ENCODE measurements around the gene PPP2R2C.

GRCh38 chr4:6493658-6494304, 21.4 kb upstream of the PPP2R2C start:
- no peak for TF ChIP-seq SIX5 (IDR thresholded peaks at IDR 0.05; ENCODE audit: low read depth, low read length, severe bottlenecking)
- TF ChIP-seq MEF2A (IDR thresholded peaks at IDR 0.05; ENCODE audit: insufficient read depth, low read depth, low read length), result no peak
- TF ChIP-seq ZNF217 (IDR thresholded peaks at IDR 0.05), result no peak
- TF ChIP-seq CEBPB (IDR thresholded peaks at IDR 0.05; ENCODE audit: borderline replicate concordance in 1 of 2, low read depth in 2 of 2, low read length in 2 of 2), result no peak

Measured in GM12878 (cell line).